NCI-H2227 (cell line): Measurements from ENCODE around the gene C9orf153.
"Not testable (repeated sequence)": the region's sequence is repeated elsewhere in the genome, so short reads cannot be mapped to it uniquely, and the experiment has no call there.

ENCODE experiments used
- DNase-seq: peaks from one replicate; lab custom pipeline; 2025; ENCODE audit not compliant: unreplicated experiment; lab: John Stamatoyannopoulos, UW

C9orf153 gene

GRCh38 chr9:86193088-86193487 lies 66.4 kb downstream of the C9orf153 start:
- no peak for DNase-seq

GRCh38 chr9:86190700-86191099 lies 68.8 kb downstream of the C9orf153 start:
- DNase-seq, result not testable (repeated sequence)

- DNase-seq, result no peak
Observed at GRCh38 chr9:86187121-86187520, 72.3 kb downstream of the C9orf153 start.

- no peak for DNase-seq
Observed at GRCh38 chr9:86186696-86187095, 72.8 kb downstream of the C9orf153 start.

GRCh38 chr9:86185872-86186271 lies 73.6 kb downstream of the C9orf153 start:
- no peak for DNase-seq

GRCh38 chr9:86184138-86184524 lies 75.3 kb downstream of the C9orf153 start:
- no peak for DNase-seq

GRCh38 chr9:86183229-86184137 lies 76.0 kb downstream of the C9orf153 start:
- no peak for DNase-seq

- DNase-seq, result no peak
Observed at GRCh38 chr9:86181379-86182315, 77.8 kb downstream of the C9orf153 start.

GRCh38 chr9:86178503-86178902 lies 81.0 kb downstream of the C9orf153 start:
- DNase-seq, result no peak

GRCh38 chr9:86177995-86178394 lies 81.5 kb downstream of the C9orf153 start:
- DNase-seq, result no peak

GRCh38 chr9:86176468-86176867 lies 83.0 kb downstream of the C9orf153 start:
- DNase-seq, result peak; percentile 49

GRCh38 chr9:86175743-86176456 lies 83.6 kb downstream of the C9orf153 start:
- peak; percentile 17 for DNase-seq

GRCh38 chr9:86175223-86175622 lies 84.2 kb downstream of the C9orf153 start:
- no peak for DNase-seq
